ENCODE data around the gene EVX2.

The EVX2 gene

DNA sequence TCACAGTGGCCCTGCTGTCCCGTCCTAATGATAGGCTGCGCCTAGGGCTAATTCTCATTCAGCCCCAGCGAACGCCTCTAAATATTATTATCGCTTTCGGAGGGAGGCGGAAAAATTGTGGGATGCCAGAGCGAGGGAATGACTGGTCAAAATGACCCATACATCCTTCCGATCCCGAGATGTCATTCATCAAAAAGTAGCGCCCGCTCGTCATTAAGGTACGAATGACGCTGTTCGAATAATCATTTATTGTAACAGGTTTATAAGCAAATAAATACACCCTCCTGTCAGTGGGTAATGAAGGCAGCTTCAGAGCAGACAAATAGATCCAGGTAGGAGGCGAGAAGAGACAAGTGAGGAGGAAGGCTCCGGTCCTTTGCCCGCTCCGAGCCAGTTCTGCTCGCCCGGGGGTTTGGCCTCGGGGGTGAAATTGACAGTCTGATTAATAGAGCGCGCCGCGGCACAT, at the start of gene EVX2:
EVX2 (minus strand) TSS at position 167 of the 466 bp plus-strand sequence. CDS start 186 bp downstream, outside the sequence.
- no peak for DNase-seq (ENCODE audit: low spot score)

DNA sequence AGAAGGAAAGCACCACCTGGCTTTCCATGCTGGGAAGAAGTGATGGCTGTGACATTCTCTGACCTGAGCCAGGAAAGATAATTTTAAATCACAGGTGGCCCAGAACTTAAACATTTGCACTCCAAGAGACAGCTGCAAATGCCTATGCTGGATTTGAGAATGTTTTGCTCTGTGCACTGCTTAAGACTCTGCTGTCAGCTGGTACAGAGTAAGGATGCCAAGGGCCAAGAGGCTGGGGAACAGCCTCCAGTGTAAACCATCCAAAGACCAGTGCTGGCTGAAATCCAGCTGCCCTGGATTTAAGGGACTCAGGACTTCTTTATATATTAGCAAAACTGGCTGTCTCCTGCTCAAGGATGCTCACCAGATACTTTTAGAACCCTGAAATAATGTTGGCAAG, 49.6 kb upstream of the EVX2 start:
- DNase-seq (ENCODE audit: low spot score): no peak

DNA sequence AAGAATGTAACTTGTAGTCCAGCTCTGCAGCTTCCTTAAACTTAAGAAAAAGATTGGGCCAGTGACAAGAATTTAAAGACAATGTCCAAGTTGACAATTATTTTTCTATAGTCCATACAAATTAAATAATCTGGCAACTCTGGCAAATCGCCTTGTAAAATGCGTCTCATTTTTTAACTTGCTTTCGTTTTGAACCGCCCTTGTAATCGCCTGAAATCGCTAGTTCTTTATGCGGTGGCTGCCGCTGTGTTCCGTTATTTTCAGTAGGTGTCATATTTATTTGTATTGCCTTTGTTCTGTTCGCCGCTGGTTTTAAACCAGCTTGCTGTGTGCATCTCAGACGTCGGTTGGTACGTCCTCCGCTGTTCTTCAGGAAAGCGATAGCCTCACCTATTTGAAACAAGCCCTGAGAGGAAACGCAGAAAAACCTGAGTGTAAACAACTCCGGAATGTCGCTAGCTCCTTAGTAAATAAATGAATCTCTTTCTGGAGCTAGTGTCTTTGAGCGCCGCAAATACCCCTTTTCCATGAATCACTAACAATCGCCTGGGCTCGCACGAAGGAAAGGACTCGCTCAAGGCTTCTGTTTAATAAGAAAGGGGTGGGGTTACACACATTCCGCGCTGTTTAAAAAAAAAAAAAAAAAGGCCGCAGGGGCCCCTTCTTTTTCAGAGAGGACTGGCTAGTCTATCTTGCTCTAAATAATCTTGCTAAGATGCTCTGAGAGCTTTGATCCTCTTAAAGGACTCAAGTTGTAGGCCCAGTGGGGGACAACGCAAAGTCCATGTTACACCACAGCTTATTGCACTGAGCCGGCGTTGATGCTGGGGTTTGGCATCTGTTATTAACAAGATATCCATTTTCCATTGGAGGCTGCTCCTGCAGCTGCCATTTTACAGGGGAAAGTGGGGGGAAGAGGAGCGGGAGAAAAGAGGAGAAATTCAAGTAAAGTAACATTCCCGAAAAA, 48.7 kb upstream of the EVX2 start:
- DNase-seq (ENCODE audit: low spot score): no peak

DNA sequence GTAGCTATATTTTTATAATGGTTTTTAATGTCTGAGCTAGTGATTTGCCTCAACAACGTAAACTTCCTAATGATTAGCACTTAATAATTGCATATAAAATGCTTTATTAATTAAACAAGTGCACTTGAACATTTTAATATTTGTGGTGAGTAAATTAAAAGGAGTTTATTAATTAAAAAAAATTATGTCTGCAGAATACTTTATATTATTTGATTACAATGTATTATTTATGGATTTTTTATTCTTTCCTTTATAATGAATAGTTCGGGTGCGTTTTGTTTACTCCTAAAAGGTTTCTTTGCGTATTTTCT, 48.0 kb upstream of the EVX2 start:
- no peak for DNase-seq (ENCODE audit: low spot score)

DNA sequence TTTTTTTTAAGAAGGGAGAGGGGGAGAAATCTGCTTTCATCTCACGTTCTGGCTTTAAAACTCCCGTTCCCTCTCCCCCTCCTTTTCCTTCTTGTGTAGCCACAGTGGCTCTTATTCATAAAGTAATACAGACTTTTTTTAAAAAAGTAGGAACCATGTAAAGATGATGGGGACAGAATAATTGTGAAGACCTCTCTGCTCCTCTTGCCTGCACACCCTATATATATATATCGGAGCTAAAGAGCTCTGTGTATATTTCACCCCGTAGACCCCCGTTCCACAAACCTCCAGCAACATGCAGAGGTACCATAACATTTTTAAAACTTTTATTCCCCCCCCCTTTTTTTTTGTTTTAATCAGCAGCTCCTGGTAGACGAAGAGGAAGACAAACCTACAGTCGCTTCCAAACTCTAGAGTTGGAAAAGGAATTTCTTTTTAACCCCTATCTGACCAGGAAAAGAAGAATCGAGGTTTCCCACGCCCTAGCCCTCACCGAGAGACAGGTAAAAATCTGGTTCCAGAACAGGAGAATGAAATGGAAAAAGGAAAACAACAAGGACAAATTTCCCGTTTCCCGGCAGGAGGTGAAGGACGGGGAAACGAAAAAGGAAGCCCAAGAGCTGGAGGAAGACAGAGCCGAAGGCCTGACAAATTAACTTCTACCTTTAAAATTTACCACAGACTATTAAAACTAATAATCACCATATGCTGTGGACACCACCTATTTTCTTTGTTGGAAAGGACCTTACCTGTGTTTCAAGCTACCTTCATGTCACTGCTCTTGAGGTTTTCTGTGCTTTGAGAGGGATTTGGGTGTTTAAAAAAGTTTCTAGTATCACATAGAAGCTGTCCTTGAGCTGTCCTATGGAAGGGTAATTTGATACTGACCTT, 47.4 kb upstream of the EVX2 start:
- no peak for DNase-seq (ENCODE audit: low spot score)

DNA sequence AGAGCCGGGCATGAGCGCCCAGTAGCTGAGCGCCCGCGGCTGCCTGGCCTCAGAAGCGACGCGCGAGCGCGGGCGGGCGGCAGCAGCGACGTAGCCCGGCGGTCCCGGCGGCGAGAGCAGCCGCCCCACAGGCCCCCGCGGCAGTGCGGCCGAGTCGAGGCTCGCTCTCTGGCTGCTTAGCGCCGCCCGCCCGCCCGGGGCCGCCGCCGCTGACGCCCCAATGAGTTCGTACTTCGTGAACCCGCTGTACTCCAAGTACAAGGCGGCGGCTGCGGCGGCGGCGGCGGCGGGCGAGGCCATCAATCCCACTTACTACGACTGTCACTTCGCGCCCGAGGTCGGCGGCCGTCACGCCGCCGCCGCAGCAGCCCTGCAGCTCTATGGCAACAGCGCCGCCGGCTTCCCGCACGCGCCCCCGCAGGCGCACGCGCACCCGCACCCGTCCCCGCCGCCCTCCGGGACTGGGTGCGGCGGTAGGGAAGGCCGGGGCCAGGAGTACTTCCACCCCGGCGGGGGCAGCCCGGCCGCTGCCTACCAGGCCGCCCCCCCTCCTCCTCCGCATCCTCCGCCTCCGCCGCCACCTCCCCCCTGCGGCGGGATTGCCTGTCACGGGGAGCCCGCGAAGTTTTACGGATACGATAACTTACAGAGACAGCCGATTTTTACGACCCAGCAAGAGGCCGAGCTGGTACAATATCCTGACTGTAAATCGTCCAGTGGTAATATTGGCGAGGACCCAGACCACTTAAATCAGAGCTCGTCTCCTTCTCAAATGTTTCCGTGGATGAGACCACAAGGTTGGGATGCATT, 46.6 kb upstream of the EVX2 start:
- no peak for DNase-seq (ENCODE audit: low spot score)

DNA sequence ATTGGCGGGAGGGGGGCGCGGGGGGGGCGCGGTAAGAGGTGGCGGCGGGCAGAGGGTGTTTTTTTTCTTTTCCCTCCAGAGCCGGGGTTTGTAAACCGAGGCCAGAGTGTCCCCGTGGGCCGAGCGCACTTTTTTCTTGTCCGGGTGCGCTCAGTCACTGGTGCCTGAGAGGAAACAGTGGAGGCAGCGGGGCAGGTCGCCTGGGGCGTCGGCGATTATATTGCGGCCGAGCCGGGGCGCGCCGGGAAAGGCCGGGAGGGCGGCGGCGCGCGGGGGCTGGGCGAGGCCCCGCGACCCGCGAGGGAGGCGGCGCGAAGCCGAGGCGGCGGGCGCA, 46.0 kb upstream of the EVX2 start:
- DNase-seq (ENCODE audit: low spot score): no peak

DNA sequence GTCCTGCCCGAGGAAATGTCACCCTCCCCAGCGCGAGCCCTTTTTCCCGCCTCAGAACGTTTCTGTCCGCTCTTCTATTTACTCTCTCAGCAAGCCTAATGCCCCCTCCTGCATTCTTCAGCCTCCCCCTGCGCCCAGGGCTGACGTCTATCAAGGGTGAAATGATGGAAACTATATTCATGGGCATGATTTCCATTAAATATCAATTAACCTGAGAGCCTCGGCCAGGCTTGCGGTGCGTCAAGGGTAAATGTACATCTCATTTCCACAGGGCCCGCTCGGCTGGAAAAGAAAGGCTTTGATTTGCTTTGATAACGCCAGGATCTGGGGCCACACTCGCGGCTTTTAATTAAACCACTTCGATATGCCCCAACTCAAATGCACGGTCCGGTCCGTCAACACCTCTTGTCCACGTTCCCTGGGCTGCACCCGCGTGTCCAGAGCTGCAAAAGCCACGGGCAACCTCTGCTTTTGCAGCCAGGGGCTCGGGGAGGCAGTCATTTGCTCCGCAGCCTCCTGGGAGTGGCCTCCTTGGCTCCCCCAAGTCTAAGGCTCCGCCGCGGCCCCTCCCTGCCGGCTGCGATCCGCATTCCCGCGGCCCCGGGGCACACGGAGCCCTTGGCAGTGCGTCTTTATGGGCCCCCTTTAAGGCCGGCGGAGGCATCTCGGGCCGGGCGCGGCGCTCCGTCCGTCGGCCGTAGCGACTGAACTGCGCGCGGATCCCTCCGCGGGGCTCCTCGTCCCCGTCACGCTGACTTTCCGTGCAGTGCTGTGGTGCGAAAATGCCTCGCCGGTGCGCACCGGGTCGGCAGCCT, 45.4 kb upstream of the EVX2 start, which contains the start of gene HOXD8:
HOXD8 (plus strand) TSS at position 724 of the 815 bp plus-strand sequence. CDS start 662 bp downstream, outside the sequence.
- DNase-seq (ENCODE audit: low spot score): no peak

DNA sequence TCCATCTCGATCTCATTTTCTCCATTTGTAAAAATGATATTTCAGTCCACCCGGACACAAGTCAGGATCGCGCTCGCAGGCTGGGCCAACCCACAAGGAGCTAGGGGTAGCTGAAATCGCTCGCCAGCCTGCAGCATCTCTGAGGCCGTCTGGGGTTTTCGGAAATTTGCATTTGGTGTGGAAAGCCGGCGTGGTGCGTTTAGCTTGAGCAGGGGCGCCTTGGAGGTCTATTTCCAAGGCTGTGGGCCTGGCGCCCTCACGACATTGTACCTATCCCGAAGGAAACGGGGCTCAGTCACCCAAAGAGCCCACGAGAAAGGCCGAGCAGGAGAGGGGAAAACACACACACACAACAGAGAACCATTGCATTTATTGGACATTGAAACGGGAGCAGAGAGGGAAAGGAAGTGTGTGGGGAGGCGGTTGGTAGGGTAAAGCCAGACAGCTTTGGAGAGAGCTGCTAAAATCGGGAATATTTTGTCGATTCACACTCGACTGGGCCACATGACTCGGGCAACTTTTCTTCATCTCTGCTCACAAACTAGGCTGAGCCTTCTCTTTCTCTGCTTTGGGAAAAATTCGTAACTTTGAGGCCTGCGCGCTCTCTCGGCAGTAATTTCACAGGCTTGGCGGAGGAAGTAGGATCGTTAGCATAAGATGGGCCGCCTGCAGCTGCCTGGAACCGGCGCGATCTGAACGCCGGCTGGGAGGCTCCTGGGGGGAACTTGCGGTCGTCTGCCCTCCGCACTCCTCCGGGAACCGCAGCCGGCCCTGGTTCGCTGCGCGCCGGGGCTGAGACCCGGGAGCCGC, 44.6 kb upstream of the EVX2 start:
- DNase-seq (ENCODE audit: low spot score): no peak

DNA sequence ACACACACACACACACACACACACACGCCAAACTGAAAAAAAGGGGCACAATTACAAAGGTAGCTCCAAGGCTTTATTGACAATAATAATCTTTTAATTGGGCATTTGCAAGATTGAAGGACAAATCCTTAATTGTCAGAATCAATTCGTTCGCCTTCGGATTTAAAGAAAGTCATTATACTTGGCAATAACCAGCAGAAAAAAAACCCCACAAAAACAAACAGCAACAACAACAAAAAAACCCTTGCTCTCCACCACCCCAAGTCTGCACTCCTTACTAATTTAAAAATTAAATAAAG, 44.0 kb upstream of the EVX2 start:
- no peak for DNase-seq (ENCODE audit: low spot score)

DNA sequence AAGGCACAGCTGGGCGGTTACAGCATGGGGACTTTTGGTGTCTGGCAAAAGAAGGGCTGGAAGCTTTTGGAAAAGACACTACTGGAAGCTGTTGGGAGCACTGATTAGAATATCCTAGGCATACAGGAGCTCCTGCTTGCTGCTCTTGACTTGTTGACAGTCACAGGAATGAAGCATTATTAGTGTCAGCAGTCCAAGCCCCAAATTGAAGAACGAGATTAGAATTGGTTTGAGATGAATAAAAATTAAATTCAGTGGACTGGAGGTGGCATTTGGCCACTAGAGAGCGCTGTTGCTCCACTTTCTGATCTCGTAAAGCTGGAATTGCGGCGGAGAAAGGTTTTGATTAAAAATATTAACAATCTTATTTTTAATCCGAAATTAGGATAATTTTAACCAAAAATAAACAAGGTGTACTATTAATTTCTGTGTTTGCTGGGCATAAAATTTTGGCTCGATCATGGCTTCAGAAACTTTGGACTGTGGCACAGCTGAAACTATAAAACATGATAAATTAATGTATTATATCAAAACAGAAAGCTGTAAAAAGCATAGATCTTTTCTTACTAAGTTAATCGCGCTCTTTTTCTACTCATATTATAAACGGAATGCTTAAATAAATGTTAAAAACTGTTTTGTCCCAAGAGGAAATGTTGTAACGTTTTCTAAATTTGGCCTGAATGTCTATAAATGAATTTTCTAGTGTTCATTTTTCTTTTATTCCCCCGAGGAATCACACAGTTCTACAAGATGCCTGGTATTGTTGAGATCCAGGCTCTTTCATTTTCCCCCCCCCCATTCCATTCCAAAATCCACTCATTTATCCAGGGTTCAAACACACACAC, 43.4 kb upstream of the EVX2 start:
- peak; percentile 76 for DNase-seq (ENCODE audit: low spot score)

DNA sequence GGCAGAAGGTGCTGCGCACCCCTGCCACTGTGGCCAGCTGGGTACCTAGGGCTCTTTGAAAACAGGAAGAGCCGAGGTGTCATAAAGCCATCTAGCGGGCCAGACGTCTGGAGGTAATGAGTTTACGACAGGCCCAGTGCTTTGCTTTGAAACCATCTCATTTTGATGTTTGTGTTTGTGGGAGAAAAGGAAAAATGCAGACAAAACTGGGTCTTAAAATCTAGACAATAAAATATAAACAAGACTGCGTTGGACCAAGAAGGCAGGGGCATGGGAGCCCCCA, 42.0 kb upstream of the EVX2 start:
- DNase-seq (ENCODE audit: low spot score): no peak

DNA sequence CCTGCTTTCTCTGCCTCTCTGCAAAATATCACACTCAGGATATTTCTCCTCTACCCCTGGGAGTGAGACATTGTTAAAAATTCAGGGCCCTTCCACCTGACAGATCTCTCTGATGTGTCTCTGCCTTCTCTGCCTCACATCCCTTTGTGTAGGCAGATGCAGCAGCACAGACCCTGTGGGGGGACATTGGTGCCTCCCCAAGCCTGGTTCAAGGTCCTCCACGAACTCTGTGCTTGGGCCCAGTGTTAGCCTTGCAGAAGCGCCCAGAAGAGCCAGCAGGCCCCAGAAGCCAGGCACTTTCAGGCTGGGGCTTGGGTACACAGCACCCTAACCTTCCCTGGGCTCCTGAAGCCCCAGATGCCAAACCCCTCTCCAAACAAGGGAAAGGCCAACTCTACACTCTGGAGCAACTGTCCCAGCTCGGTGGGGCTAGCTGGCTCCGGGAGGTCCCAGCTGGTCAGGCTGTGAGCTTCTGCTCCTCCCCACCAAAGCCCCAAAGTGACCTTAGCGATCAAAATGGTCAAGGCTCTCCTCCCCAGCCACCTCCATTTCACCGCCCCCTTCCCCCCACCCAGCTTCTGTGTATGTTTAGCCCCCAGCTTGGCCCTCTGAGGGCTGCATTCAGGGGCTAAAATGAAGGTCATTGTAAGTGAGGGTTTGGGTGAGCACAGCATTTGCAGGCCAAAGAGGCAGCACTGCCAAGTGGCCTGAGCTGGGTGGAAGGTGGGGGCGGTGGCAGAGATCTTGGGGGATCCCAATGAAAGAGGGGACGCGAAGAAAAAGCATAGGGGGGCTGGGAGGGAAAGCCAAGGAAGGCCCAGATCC, 41.4 kb upstream of the EVX2 start:
- no peak for DNase-seq (ENCODE audit: low spot score)

DNA sequence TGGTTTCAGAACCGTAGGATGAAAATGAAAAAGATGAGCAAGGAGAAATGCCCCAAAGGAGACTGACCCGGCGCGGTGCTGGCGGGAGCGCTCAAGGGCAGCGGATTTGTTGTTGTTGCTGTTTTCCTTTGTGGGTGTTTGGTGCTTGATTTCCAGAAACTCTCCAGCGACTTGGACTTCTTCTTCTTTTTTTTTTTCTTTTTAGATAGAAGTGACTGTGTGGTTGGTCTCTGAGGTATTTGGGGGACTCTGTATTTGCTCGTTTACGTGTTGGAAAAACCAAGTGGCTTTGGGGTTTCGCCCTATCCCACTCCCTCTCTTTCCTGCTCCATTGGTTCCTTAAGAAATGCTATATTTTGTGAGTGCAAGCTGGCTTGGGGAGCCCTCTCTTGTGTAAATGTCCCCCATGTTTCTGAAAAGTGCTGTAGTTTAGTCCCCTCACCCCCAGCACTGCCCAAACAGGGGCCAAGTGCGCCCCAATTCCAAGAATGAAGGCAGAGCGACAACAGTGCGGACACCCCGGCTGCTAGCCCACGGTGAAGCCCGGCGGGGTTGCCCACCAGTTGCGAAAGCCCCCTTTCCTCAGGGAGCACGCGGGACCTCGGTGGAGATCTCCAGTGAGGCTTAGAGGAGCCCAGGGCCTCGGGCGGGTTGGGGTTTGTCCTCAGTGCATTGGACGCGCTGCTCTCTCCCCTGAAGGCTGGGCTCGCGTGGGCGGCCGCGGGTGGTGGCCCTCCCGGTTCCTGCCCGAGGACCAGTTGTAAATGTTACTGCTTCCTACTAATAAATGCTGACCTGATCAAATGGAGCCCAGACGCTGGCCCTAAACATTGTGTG, 40.6 kb upstream of the EVX2 start:
- no peak for DNase-seq (ENCODE audit: low spot score)

DNA sequence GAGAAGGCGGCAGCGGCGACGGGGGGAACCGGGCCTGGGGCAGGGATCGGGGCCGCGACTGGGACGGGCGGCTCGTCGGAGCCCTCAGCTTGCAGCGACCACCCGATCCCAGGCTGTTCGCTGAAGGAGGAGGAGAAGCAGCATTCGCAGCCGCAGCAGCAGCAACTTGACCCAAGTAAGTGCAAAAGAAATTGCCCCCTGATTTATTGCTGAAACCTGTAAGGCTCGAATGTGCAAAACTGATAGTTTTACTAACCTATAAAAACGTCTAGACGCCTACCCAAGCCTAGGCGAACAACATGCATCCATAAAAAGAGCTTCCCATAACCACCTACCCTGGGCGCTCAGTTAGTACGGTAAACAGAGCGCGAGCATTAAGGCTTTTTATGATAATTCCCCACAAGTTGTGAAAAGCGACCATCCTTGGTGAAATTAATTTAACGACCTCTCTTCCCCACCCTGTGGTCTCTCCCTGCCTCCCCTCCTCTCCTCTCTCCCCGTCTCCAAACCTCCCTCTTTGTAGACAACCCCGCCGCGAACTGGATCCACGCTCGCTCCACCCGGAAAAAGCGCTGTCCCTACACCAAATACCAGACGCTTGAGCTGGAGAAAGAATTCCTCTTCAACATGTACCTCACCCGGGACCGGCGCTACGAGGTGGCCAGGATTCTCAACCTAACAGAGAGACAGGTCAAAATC, 39.8 kb upstream of the EVX2 start:
- no peak for DNase-seq (ENCODE audit: low spot score)

DNA sequence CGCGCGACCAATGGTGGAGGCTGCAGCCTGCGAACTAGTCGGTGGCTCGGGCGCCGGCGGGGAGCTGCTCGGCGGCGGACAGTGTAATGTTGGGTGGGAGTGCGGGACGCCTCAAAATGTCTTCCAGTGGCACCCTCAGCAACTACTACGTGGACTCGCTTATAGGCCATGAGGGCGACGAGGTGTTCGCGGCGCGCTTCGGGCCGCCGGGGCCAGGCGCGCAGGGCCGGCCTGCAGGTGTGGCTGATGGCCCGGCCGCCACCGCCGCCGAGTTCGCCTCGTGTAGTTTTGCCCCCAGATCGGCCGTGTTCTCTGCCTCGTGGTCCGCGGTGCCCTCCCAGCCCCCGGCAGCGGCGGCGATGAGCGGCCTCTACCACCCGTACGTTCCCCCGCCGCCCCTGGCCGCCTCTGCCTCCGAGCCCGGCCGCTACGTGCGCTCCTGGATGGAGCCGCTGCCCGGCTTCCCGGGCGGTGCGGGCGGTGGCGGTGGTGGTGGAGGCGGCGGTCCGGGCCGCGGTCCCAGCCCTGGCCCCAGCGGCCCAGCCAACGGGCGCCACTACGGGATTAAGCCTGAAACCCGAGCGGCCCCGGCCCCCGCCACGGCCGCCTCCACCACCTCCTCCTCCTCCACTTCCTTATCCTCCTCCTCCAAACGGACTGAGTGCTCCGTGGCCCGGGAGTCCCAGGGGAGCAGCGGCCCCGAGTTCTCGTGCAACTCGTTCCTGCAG, 39.1 kb upstream of the EVX2 start, which contains the start of gene HOXD9:
HOXD9 (plus strand) TSS at position 37 of the 728 bp plus-strand sequence; CDS start at position 87, 50 bp downstream.
- no peak for DNase-seq (ENCODE audit: low spot score)
